Nephron progenitor cell (in vitro differentiated cells): ENCODE results near the gene HERC6.
A peak's percentile ranks its signal among the peaks of the same experiment; 100 is the strongest.
"Not testable (repeated sequence)": the region's sequence is repeated elsewhere in the genome, so short reads cannot be mapped to it uniquely, and the experiment has no call there.

Experiments used
- DNase-seq: peaks from one replicate; pipeline ENCODE4 v3.0.0; 2021
- H3K27ac Mint-ChIP-seq: 2 replicates; pipeline ENCODE4 v1.8.0; 2021; ENCODE audit warnings: mild to moderate bottlenecking, moderate library complexity, mixed read lengths
- H3K27me3 Mint-ChIP-seq: 2 replicates; pipeline ENCODE4 v1.8.0; 2021; ENCODE audit warnings: mild to moderate bottlenecking, low read depth, mixed read lengths; ENCODE audit not compliant: poor library complexity
- H3K36me3 Mint-ChIP-seq: 2 replicates; pipeline ENCODE4 v1.8.0; 2021; ENCODE audit warnings: low read depth, mixed read lengths
- H3K4me1 Mint-ChIP-seq: 2 replicates; pipeline ENCODE4 v1.8.0; 2021; ENCODE audit warnings: mixed read lengths
- H3K4me3 Mint-ChIP-seq: 2 replicates; pipeline ENCODE4 v1.8.0; 2021; ENCODE audit warnings: mild to moderate bottlenecking, moderate library complexity, mixed read lengths
- H3K9me3 Mint-ChIP-seq: 2 replicates; pipeline ENCODE4 v1.8.0; 2021; ENCODE audit warnings: mild to moderate bottlenecking, moderate library complexity, mixed read lengths
- TF ChIP-seq, protein P1 (sequence below): fragments of 200-600 bp; sonication (generic); IDR thresholded peaks from 2 replicates; pipeline ENCODE4 v1.5.0; 2021; ENCODE audit warnings: antibody characterized with exemption

The HERC6 gene

GRCh38 chr4:88360256-88360655, 18.4 kb upstream of the HERC6 start:
- H3K36me3 Mint-ChIP-seq = peaks cover 4% of the 10 kb centered on the region
- H3K9me3 Mint-ChIP-seq = peaks cover 78% of the 10 kb centered on the region
- peaks cover 5% of the 10 kb centered on the region for H3K27me3 Mint-ChIP-seq
- no peaks in the 10 kb centered on the region for H3K4me1 Mint-ChIP-seq
- no peak overlapping the region for H3K4me3 Mint-ChIP-seq
- TF ChIP-seq, protein P1, sequence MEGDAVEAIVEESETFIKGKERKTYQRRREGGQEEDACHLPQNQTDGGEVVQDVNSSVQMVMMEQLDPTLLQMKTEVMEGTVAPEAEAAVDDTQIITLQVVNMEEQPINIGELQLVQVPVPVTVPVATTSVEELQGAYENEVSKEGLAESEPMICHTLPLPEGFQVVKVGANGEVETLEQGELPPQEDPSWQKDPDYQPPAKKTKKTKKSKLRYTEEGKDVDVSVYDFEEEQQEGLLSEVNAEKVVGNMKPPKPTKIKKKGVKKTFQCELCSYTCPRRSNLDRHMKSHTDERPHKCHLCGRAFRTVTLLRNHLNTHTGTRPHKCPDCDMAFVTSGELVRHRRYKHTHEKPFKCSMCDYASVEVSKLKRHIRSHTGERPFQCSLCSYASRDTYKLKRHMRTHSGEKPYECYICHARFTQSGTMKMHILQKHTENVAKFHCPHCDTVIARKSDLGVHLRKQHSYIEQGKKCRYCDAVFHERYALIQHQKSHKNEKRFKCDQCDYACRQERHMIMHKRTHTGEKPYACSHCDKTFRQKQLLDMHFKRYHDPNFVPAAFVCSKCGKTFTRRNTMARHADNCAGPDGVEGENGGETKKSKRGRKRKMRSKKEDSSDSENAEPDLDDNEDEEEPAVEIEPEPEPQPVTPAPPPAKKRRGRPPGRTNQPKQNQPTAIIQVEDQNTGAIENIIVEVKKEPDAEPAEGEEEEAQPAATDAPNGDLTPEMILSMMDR = no peak
- H3K27ac Mint-ChIP-seq = no peak overlapping the region
- DNase-seq = no peak

- no peak for DNase-seq
- Mint-ChIP-seq H3K4me1 (no peaks in the 10 kb centered on the region), H3K36me3 (peaks cover 4% of the 10 kb centered on the region), H3K27ac (no peak overlapping the region), H3K27me3 (peaks cover 5% of the 10 kb centered on the region), H3K4me3 (no peak overlapping the region), H3K9me3 (peaks cover 77% of the 10 kb centered on the region)
- TF ChIP-seq, protein P1 = no peak
Measured at GRCh38 chr4:88360791-88361190, 17.9 kb upstream of the HERC6 start.

- H3K9me3 Mint-ChIP-seq = peaks cover 72% of the 10 kb centered on the region
- peak overlapping the region; percentile 69 for H3K27ac Mint-ChIP-seq
- H3K27me3 Mint-ChIP-seq, H3K36me3 Mint-ChIP-seq, H3K4me1 Mint-ChIP-seq, H3K4me3 Mint-ChIP-seq, DNase-seq: not testable (repeated sequence)
Measured at GRCh38 chr4:88361217-88361773, 17.4 kb upstream of the HERC6 start.

- Mint-ChIP-seq H3K27ac (no peak overlapping the region), H3K27me3 (peaks cover 5% of the 10 kb centered on the region), H3K9me3 (peaks cover 33% of the 10 kb centered on the region), H3K36me3 (no peaks in the 10 kb centered on the region), H3K4me3 (no peak overlapping the region), H3K4me1 (no peaks in the 10 kb centered on the region)
- DNase-seq = no peak
- TF ChIP-seq, protein P1 = no peak
Measured at GRCh38 chr4:88366460-88366859, 12.2 kb upstream of the HERC6 start.

- no peak overlapping the region for H3K4me3 Mint-ChIP-seq
- H3K9me3 Mint-ChIP-seq = peaks cover 23% of the 10 kb centered on the region
- DNase-seq = no peak
- TF ChIP-seq, protein P1 = no peak
- H3K36me3 Mint-ChIP-seq = no peaks in the 10 kb centered on the region
- peaks cover 2% of the 10 kb centered on the region for H3K27me3 Mint-ChIP-seq
- H3K4me1 Mint-ChIP-seq = no peaks in the 10 kb centered on the region
- H3K27ac Mint-ChIP-seq = no peak overlapping the region
Measured at GRCh38 chr4:88367826-88368225, 10.8 kb upstream of the HERC6 start.

DNA sequence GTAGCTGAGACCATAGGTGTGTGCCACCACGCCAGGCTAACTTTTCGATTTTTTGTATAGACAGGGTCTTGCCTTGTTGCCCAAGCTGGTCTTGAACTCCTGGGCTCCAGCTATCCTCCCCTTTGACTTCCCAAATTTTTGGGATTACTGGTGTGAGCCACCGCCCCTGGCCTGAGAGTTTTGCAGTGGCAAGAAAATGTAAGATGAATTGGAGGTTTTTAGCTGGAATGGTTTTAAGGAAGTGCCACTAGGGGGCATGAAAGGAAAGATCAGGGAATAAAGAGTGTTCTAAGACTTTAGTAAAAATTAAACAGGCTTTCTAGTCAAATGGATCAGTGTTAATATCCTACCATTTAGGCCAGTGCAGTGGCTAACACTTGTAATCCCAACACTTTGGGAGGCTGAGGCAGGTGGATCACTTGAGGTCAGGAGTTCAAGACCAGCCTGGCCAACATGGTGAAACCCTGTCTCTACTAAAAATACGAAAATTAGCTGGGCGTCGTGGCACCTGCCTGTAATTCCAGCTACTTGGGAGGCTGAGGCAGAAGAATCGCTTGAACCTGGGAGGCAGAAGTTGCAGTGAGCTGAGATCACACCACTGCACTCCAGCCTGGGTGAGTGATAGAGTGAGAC, 9.4 kb upstream of the HERC6 start:
- H3K27me3 Mint-ChIP-seq, H3K36me3 Mint-ChIP-seq, H3K27ac Mint-ChIP-seq, DNase-seq, H3K4me1 Mint-ChIP-seq, H3K4me3 Mint-ChIP-seq: not testable (repeated sequence)
- peaks cover 10% of the 10 kb centered on the region for H3K9me3 Mint-ChIP-seq
- TF ChIP-seq, protein P1 = peak; percentile 51
